Measurements from ENCODE around the gene PRKAA2. TPM values are rescaled to one million over a fixed set of nuclear protein-coding genes. Genes with fewer than 3 reads are reported as not detected.

The PRKAA2 gene
- total and polyA plus RNA-seq, 2 of the 4 experiments (the other 2 are of a cell fraction): 0.72 to 1.4 TPM

DNA sequence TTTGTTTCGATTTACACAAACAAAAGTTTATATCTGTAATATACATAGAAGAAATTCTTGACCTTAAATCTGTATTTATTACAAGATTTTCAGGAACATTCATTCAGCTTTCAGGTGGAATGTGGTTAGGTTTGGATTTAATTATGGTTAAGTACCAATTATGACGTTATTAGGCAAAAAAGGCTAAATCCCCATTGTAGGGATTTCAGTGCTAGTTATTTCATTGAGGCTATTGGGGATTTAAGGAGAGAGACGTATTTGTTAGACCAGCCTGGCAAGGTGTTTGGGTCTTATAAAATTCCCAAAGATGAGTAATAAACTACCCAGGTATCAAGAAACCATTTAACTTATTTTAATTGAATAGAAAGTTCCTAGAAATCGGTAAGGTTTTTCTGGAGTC is 26.0 kb downstream of the PRKAA2 start:
- H3K27me3 ChIP-seq (ENCODE audit: control insufficient read depth, insufficient read depth, low read length): no peaks in the 10 kb centered on the region
- no peak overlapping the region for H3K4me3 ChIP-seq (ENCODE audit: insufficient read depth, low read depth, low read length)
- TF ChIP-seq POLR2A (IDR thresholded peaks at IDR 0.05; ENCODE audit: low read depth, low read length): no peak
- H3K36me3 ChIP-seq (ENCODE audit: control insufficient read depth, insufficient read depth, low read length): no peaks in the 10 kb centered on the region
- H3K4me1 ChIP-seq (ENCODE audit: control insufficient read depth, insufficient read depth, low read length): no peaks in the 10 kb centered on the region
- no peaks in the 10 kb centered on the region for H3K79me1 ChIP-seq (ENCODE audit: low read depth in 1 of 2, low read length in 2 of 2)
- ATAC-seq (ENCODE audit: low read depth): no peak
- no peak overlapping the region for H4K91ac ChIP-seq (ENCODE audit: insufficient read depth, low read depth, low read length)
- no peak overlapping the region for H3K56ac ChIP-seq (ENCODE audit: extremely low read depth, insufficient read depth, low read length)
- H4K20me1 ChIP-seq (ENCODE audit: insufficient read depth, low read length): no peaks in the 10 kb centered on the region
- no peak overlapping the region for H2BK5ac ChIP-seq (ENCODE audit: low read depth, low read length, poor library complexity, severe bottlenecking)
- H2AK9ac ChIP-seq (replicated peaks; ENCODE audit: low read depth, low read length, poor library complexity): no peak overlapping the region
- dilution Hi-C loops (cut with HindIII; ENCODE audit: low sequenced_read_pairs, unreplicated experiment): no loop called here
- H3K23ac ChIP-seq (ENCODE audit: low read depth, low read length): no peak overlapping the region
- H4K8ac ChIP-seq (ENCODE audit: low read depth in 2 of 2, low read length in 2 of 2): no peak overlapping the region
- H3K27ac ChIP-seq (ENCODE audit: insufficient read depth, low read length): no peak overlapping the region
- intact Hi-C loops (cut with micrococcal nuclease): no loop called here
- no peak overlapping the region for H3K4ac ChIP-seq (ENCODE audit: low read depth, low read length)
- H2BK120ac ChIP-seq (ENCODE audit: low read depth, low read length): no peak overlapping the region
- H2AFZ ChIP-seq (replicated peaks; ENCODE audit: low read length, poor library complexity): no peak overlapping the region
- H2BK20ac ChIP-seq (ENCODE audit: low read depth, low read length): no peak overlapping the region
- no peaks in the 10 kb centered on the region for H3K9me1 ChIP-seq (ENCODE audit: insufficient read depth, low read length)
- no peaks in the 10 kb centered on the region for H3K9me3 ChIP-seq (ENCODE audit: control insufficient read depth, insufficient read depth, low read length)
- no peak overlapping the region for H3K9ac ChIP-seq (ENCODE audit: low read depth, low read length)
- H3K18ac ChIP-seq (ENCODE audit: low read depth, low read length): no peak overlapping the region
- H3K14ac ChIP-seq (replicated peaks; ENCODE audit: low read depth, low read length): no peak overlapping the region
- H2AK5ac ChIP-seq (ENCODE audit: low read depth, low read length): no peak overlapping the region
- POLR2A ChIA-PET (ENCODE audit: unreplicated experiment): interaction anchor here (0.6 kb wide), 1 partner anchor 1868 kb away, joined by 3 read pairs; no protein-coding TSS in a partner anchor
- in situ Hi-C loops (cut with MboI; ENCODE audit: low sequenced_read_pairs): no loop called here
- H2BK15ac ChIP-seq (ENCODE audit: low read depth, low read length): no peak overlapping the region
- 100% methylated on average over 1 of the region's 4 CpGs; no CpG with 5 or more reads in 1 of the 2 experiments for WGBS, 2 experiments (ENCODE audit: extremely low coverage in 2 of 2, insufficient read length in 1 of 2)
- no peak overlapping the region for H4K5ac ChIP-seq (ENCODE audit: low read depth, low read length)
- no peak for DNase-seq
- BruUV-seq (replicated peaks): no TSS peak
- CTCF ChIA-PET: no interaction called here
- H3K4me2 ChIP-seq (ENCODE audit: low read depth, low read length): no peak overlapping the region

Data from IMR-90 (cell line).